Peyer's patch (tissue), 4 donors: ENCODE measurements around the gene MMP28.

Experiments
- POLR2A ChIP-seq, 2 donors: fragments of 450-650 bp; IDR thresholded peaks; one replicate each; pipeline ENCODE4 v1.5.1; 2017; ENCODE audit warnings: antibody characterized with exemption in 2 of 2, mild to moderate bottlenecking in 2 of 2, moderate library complexity in 2 of 2
- TF ChIP-seq, protein P1 (sequence below), 6 experiments: fragments of 450-650 bp in 4 of 6; fragments of 200-600 bp in 2 of 6; sonication (generic) in 1 of 6; IDR thresholded peaks; one replicate each; pipeline ENCODE4 v1.5.1; 2017 to 2019; ENCODE audit warnings: antibody characterized with exemption in 6 of 6, mild to moderate bottlenecking in 3 of 6, moderate library complexity in 1 of 6

DNA sequence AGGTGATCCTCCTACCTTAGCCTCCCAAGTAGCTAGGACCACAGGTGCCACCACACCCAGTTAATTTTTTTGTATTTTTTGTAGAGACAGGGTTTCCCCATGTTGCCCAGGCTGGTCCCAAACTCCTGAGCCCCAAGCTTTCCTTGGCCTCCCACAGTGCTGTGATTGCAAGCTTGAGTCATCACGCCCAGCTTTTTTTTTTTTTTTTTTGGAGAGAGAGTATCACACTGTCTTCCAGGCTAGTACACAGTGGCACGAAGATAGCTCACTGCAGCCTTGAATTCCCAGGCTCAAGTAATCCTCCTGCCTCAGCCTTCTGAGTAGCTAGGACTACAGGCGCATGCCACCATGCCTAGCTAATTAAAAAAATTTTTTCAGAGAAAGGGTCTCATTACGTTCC is 46.1 kb upstream of the MMP28 start:
- TF ChIP-seq, protein P1, sequence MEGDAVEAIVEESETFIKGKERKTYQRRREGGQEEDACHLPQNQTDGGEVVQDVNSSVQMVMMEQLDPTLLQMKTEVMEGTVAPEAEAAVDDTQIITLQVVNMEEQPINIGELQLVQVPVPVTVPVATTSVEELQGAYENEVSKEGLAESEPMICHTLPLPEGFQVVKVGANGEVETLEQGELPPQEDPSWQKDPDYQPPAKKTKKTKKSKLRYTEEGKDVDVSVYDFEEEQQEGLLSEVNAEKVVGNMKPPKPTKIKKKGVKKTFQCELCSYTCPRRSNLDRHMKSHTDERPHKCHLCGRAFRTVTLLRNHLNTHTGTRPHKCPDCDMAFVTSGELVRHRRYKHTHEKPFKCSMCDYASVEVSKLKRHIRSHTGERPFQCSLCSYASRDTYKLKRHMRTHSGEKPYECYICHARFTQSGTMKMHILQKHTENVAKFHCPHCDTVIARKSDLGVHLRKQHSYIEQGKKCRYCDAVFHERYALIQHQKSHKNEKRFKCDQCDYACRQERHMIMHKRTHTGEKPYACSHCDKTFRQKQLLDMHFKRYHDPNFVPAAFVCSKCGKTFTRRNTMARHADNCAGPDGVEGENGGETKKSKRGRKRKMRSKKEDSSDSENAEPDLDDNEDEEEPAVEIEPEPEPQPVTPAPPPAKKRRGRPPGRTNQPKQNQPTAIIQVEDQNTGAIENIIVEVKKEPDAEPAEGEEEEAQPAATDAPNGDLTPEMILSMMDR (IDR thresholded peaks at IDR 0.05) = no peak
- TF ChIP-seq POLR2A (IDR thresholded peaks at IDR 0.05) = no peak
